HepG2 (cell line): ENCODE results near the gene CEBPB. TPM values are rescaled to one million over a fixed set of nuclear protein-coding genes. Genes with fewer than 3 reads are reported as not detected.

Experiments
- BHLHE40 ChIP-seq: IDR thresholded peaks from 2 replicates; pipeline ENCODE4 v1.6.1; 2011; ENCODE audit warnings: low read length, improper control_type of control experiment
- CEBPB ChIP-seq: IDR thresholded peaks from 2 replicates; pipeline ENCODE4 v1.6.1; 2011; ENCODE audit warnings: low read depth, low read length, improper control_type of control experiment, borderline replicate concordance
- CERS6 ChIP-seq: sonication (generic); formaldehyde crosslinking; IDR thresholded peaks from 2 replicates; pipeline ENCODE4 v1.5.0; 2020; ENCODE audit warnings: missing genetic modification reagents
- HDAC2 ChIP-seq: sonication (generic); formaldehyde crosslinking; IDR thresholded peaks from 2 replicates; pipeline ENCODE4 v1.4.0; 2020; ENCODE audit warnings: missing genetic modification reagents
- MIER3 ChIP-seq: IDR thresholded peaks from 2 replicates; pipeline ENCODE4 v1.6.1; 2016; ENCODE audit warnings: missing compliant biosample characterization, borderline replicate concordance
- MXD1 ChIP-seq: sonication (generic); formaldehyde crosslinking; IDR thresholded peaks from 2 replicates; pipeline ENCODE4 v1.4.0; 2020; ENCODE audit warnings: mild to moderate bottlenecking, missing genetic modification reagents
- NR0B2 ChIP-seq: sonication (generic); formaldehyde crosslinking; IDR thresholded peaks from 2 replicates; pipeline ENCODE4 v1.4.0; 2020; ENCODE audit warnings: mild to moderate bottlenecking, missing genetic modification reagents
- SALL1 ChIP-seq: sonication (generic); formaldehyde crosslinking; IDR thresholded peaks from 2 replicates; pipeline ENCODE4 v1.8.0; 2022; ENCODE audit warnings: mild to moderate bottlenecking, missing genetic modification reagents
- SIN3B ChIP-seq: fragments of 150-350 bp; IDR thresholded peaks from 2 replicates; pipeline ENCODE4 v1.6.1; 2014; ENCODE audit warnings: low read length
- SP5 ChIP-seq: IDR thresholded peaks from 2 replicates; pipeline ENCODE4 v1.6.1; 2016; ENCODE audit warnings: low read depth, borderline replicate concordance
- SRY ChIP-seq: sonication (generic); formaldehyde crosslinking; IDR thresholded peaks from 2 replicates; pipeline ENCODE4 v1.8.0; 2022; ENCODE audit warnings: mild to moderate bottlenecking, missing genetic modification reagents
- TAF1 ChIP-seq: sonication (generic); formaldehyde crosslinking; IDR thresholded peaks from 2 replicates; pipeline ENCODE4 v1.4.0; 2020; ENCODE audit warnings: missing genetic modification reagents
- TCF12 ChIP-seq, 2 experiments: fragments of 450-650 bp in 1 of 2; sonication (generic) in 1 of 2; formaldehyde crosslinking in 1 of 2; IDR thresholded peaks; 2 replicates each; pipeline versions ENCODE4 v1.6.1 to v1.8.0; 2017 to 2022; ENCODE audit warnings: antibody characterized with exemption in 1 of 2, mild to moderate bottlenecking in 1 of 2, missing genetic modification reagents in 1 of 2, moderate library complexity in 1 of 2
- TRAFD1 ChIP-seq: sonication (generic); formaldehyde crosslinking; IDR thresholded peaks from 2 replicates; pipeline ENCODE4 v1.5.1; 2020; ENCODE audit warnings: missing genetic modification reagents, mild to moderate bottlenecking, borderline replicate concordance
- U2AF1 ChIP-seq: fragments of 200-400 bp; formaldehyde crosslinking; optimal IDR thresholded peaks from 2 replicates; pipeline ENCODE3; 2017; ENCODE audit warnings: mild to moderate bottlenecking, low read depth, low read length
- ZBTB2 ChIP-seq: sonication (generic); formaldehyde crosslinking; IDR thresholded peaks from 2 replicates; pipeline ENCODE4 v1.8.0; 2022; ENCODE audit warnings: low read depth, missing genetic modification reagents
- ZBTB25 ChIP-seq: IDR thresholded peaks from 2 replicates; pipeline ENCODE4 v1.6.1; 2018; ENCODE audit warnings: missing genetic modification reagents
- ZMAT3 ChIP-seq: sonication (generic); formaldehyde crosslinking; conservative IDR thresholded peaks from 2 replicates; pipeline ENCODE4 v1.7.0; 2021; ENCODE audit warnings: missing genetic modification reagents
- ZNF331 ChIP-seq: sonication (generic); formaldehyde crosslinking; IDR thresholded peaks from 2 replicates; pipeline ENCODE4 v1.4.0; 2020; ENCODE audit warnings: missing genetic modification reagents
- ZNF431 ChIP-seq: sonication (generic); formaldehyde crosslinking; IDR thresholded peaks from 2 replicates; pipeline ENCODE4 v1.9.0; 2022; ENCODE audit warnings: missing genetic modification reagents, low read depth, mild to moderate bottlenecking, borderline replicate concordance
- ZNF746 ChIP-seq: sonication (generic); formaldehyde crosslinking; IDR thresholded peaks from 2 replicates; pipeline ENCODE4 v1.8.0; 2022; ENCODE audit warnings: mild to moderate bottlenecking, missing genetic modification reagents
- ZNF747 ChIP-seq: sonication (generic); formaldehyde crosslinking; IDR thresholded peaks from 2 replicates; pipeline ENCODE4 v1.8.1; 2023; ENCODE audit warnings: missing genetic modification reagents, mild to moderate bottlenecking, borderline replicate concordance
- ZNF761 ChIP-seq: sonication (generic); formaldehyde crosslinking; conservative IDR thresholded peaks from 2 replicates; pipeline ENCODE4 v1.4.0; 2020; ENCODE audit warnings: mild to moderate bottlenecking, missing genetic modification reagents
- polyA plus RNA-seq, 8 experiments: library from polyadenylated mRNA; depleted of rRNA in 3 of 8; stranded (reverse) in 7 of 8; unstranded in 1 of 8; fragments of >200 nt; fragmentation: Illumina TruSeq in 4 of 8; extraction: Trizol in 4 of 8; gene quantifications; 2 replicates each; pipeline versions ENCODE4 v1.2.1 to v1.2.3, GENCODE V29; 2011 to 2016; ENCODE audit warnings: low read depth in 4 of 8, missing spikeins in 1 of 8, mixed read lengths in 1 of 8; ENCODE audit not compliant: insufficient read depth in 1 of 8
- total RNA-seq, 5 experiments: library from RNA; depleted of rRNA; stranded (reverse); fragments of >200 nt; fragmentation: Illumina TruSeq; extraction: Trizol; gene quantifications; 2 replicates each; pipeline ENCODE4 v1.2.3, GENCODE V29; 2016; ENCODE audit warnings: low read depth in 1 of 5

Gene CEBPB
- total and polyA plus RNA-seq, 2 of the 13 experiments (the other 11 are each of a cell fraction or from before 2014, with no cell fraction given), result 18.5 to 28.2 TPM

GRCh38 chr20:50187403-50188051 is 3.1 kb upstream of the CEBPB start (continued):
- TF ChIP-seq ZNF747 (CRISPR knock-in tag), result 0 out of 2 replicates have a peak, but pooled peaks have one; percentile 16
- TF ChIP-seq ZBTB2, result no peak
- TF ChIP-seq CEBPB, result peak; percentile 93
- TF ChIP-seq ZBTB25, result 0 out of 2 replicates have a peak, but pooled peaks have one; percentile 58
- TF ChIP-seq SRY (CRISPR knock-in tag), result peak; percentile 19; the same call in 1 of the 2 replicates
- TF ChIP-seq CERS6 (CRISPR knock-in tag), result peak; percentile 60; the same call in 1 of the 2 replicates
- 0 out of 2 replicates have a peak, but pooled peaks have one; percentile 19 for TF ChIP-seq TRAFD1 (CRISPR knock-in tag)
- peak; percentile 72; the same call in 1 of the 2 replicates for TF ChIP-seq ZNF746 (CRISPR knock-in tag)
- TF ChIP-seq ZNF331 (CRISPR knock-in tag), result 0 out of 2 replicates have a peak, but pooled peaks have one; percentile 21
- TF ChIP-seq BHLHE40, result no peak
- no peak for TF ChIP-seq NR0B2
- peak; percentile 65; the same call in 1 of the 2 replicates for TF ChIP-seq HDAC2
- no peak for TF ChIP-seq MXD1
- peak; percentile 30 for TF ChIP-seq TAF1 (CRISPR knock-in tag)
- TF ChIP-seq SIN3B, result no peak
- peak; percentile 17 for TF ChIP-seq U2AF1
- TF ChIP-seq SP5, result 0 out of 2 replicates have a peak, but pooled peaks have one; percentile 56
- TF ChIP-seq TCF12 (IDR thresholded peaks at IDR 0.05), result no peak
- 0 out of 2 replicates have a peak, but pooled peaks have one; percentile 69 for TF ChIP-seq TCF12 (CRISPR knock-in tag; IDR thresholded peaks at IDR 0.05)
- TF ChIP-seq ZNF761, result 0 out of 2 replicates have a peak, but pooled peaks have one; percentile 30
- peak; percentile 76; the same call in 1 of the 2 replicates for TF ChIP-seq ZNF431 (CRISPR knock-in tag)
- peak; percentile 69; the same call in 1 of the 2 replicates for TF ChIP-seq ZMAT3 (CRISPR knock-in tag)
- TF ChIP-seq MIER3 (CRISPR knock-in tag), result peak; percentile 12; the same call in 1 of the 2 replicates
- peak; percentile 68 for TF ChIP-seq SALL1
